Measurements from ENCODE around the gene FBXW7.

Gene FBXW7

GRCh38 chr4:152380185-152380584 lies 155.7 kb downstream of the FBXW7 start:
- no peaks in the 10 kb centered on the region for H3K4me1 ChIP-seq (ENCODE audit: control insufficient read depth, insufficient read depth, low read length)
- no peaks in the 10 kb centered on the region for H3K36me3 ChIP-seq (ENCODE audit: control insufficient read depth in 2 of 2, insufficient read depth in 2 of 2, low read length in 2 of 2)
- H3K9ac ChIP-seq (ENCODE audit: low read length in 2 of 2): no peak overlapping the region
- no peaks in the 10 kb centered on the region for H3K9me3 ChIP-seq (ENCODE audit: control insufficient read depth in 2 of 2, low read length in 2 of 2)
- no peak overlapping the region for H3K27ac ChIP-seq (ENCODE audit: low read length)
- H3K27me3 ChIP-seq (ENCODE audit: control insufficient read depth in 1 of 2, insufficient read depth in 2 of 2, low read length in 2 of 2): no peaks in the 10 kb centered on the region
- H3K4me3 ChIP-seq (ENCODE audit: low read length in 2 of 2): no peak overlapping the region

DNA sequence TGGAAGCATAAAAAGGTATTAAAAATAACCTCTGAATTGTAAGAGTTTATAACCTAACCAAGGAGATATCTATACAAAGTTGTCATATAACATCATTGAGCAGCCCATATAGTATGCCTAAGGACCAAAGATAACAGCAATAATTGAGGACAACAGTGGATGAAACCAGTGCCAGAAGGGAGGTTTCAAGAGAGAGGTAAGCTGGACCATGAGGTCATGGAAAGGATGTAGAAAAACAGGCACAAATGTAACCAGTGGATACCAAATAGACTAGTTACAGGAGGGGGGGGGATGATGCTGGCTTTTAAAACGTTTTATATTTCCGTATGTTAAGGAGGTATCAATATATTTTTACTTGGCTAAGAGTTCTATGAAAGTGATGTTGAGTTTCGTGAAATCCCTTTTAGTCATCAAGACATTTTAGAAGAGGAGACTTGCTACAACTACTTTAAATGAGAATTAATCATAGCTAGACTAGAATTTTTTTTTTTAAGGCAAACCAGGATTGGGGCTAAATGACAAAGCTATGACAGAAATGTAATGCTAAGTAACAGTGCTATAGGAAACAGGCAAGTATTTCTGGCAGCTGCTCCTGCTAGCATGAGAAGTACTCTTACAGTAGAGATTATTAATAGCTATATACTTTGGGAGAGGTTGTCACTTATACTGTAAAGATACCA lies 161.1 kb downstream of the FBXW7 start:
- H3K4me1 ChIP-seq (ENCODE audit: control insufficient read depth, insufficient read depth, low read length): no peaks in the 10 kb centered on the region
- no peaks in the 10 kb centered on the region for H3K9me3 ChIP-seq (ENCODE audit: control insufficient read depth in 2 of 2, low read length in 2 of 2)
- H3K9ac ChIP-seq (ENCODE audit: low read length in 2 of 2): no peak overlapping the region
- no peak overlapping the region for H3K27ac ChIP-seq (ENCODE audit: low read length)
- no peaks in the 10 kb centered on the region for H3K27me3 ChIP-seq (ENCODE audit: control insufficient read depth in 1 of 2, insufficient read depth in 2 of 2, low read length in 2 of 2)
- H3K4me3 ChIP-seq (ENCODE audit: low read length in 2 of 2): no peak overlapping the region
- no peaks in the 10 kb centered on the region for H3K36me3 ChIP-seq (ENCODE audit: control insufficient read depth in 2 of 2, insufficient read depth in 2 of 2, low read length in 2 of 2)

- H3K27me3 ChIP-seq (ENCODE audit: control insufficient read depth in 1 of 2, insufficient read depth in 2 of 2, low read length in 2 of 2): no peaks in the 10 kb centered on the region
- no peak overlapping the region for H3K9ac ChIP-seq (ENCODE audit: low read length in 2 of 2)
- H3K27ac ChIP-seq (ENCODE audit: low read length): no peak overlapping the region
- H3K36me3 ChIP-seq (ENCODE audit: control insufficient read depth in 2 of 2, insufficient read depth in 2 of 2, low read length in 2 of 2): no peaks in the 10 kb centered on the region
- H3K4me3 ChIP-seq (ENCODE audit: low read length in 2 of 2): no peak overlapping the region
- no peaks in the 10 kb centered on the region for H3K4me1 ChIP-seq (ENCODE audit: control insufficient read depth, insufficient read depth, low read length)
- H3K9me3 ChIP-seq (ENCODE audit: control insufficient read depth in 2 of 2, low read length in 2 of 2): no peaks in the 10 kb centered on the region
These were observed 161.7 kb downstream of the FBXW7 start for GRCh38 chr4:152374153-152374552.

DNA sequence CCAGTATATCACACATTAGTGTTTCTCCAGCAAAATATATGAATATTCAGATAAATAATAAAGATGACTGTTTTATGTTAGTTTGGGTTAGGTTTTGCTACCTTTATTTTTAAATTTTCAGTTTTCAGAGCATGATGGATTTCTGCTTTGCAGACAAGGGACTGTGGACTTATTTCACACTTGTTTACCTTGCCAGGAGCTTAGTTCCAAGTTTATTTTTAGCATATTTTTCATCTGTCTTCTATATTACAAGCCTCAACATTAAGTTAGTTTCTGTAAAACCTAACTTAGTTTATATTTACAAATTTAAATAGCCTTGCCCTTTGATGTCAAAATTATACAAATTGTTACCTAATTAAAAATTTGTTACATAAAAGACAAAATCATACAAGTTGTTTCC lies 163.4 kb downstream of the FBXW7 start:
- Histone ChIP-seq H3K36me3 (ENCODE audit: control insufficient read depth in 2 of 2, insufficient read depth in 2 of 2, low read length in 2 of 2) (no peaks in the 10 kb centered on the region), H3K9ac (ENCODE audit: low read length in 2 of 2) (no peak overlapping the region), H3K27me3 (ENCODE audit: control insufficient read depth in 1 of 2, insufficient read depth in 2 of 2, low read length in 2 of 2) (no peaks in the 10 kb centered on the region), H3K4me1 (ENCODE audit: control insufficient read depth, insufficient read depth, low read length) (no peaks in the 10 kb centered on the region), H3K4me3 (ENCODE audit: low read length in 2 of 2) (no peak overlapping the region), H3K9me3 (ENCODE audit: control insufficient read depth in 2 of 2, low read length in 2 of 2) (no peaks in the 10 kb centered on the region), H3K27ac (ENCODE audit: low read length) (no peak overlapping the region)

GRCh38 chr4:152369902-152370295 lies 166.0 kb downstream of the FBXW7 start:
- Histone ChIP-seq H3K4me3 (ENCODE audit: low read length in 2 of 2) (no peak overlapping the region), H3K27ac (ENCODE audit: low read length) (no peak overlapping the region), H3K9ac (ENCODE audit: low read length in 2 of 2) (no peak overlapping the region), H3K4me1 (ENCODE audit: control insufficient read depth, insufficient read depth, low read length) (no peaks in the 10 kb centered on the region), H3K9me3 (ENCODE audit: control insufficient read depth in 2 of 2, low read length in 2 of 2) (no peaks in the 10 kb centered on the region), H3K27me3 (ENCODE audit: control insufficient read depth in 1 of 2, insufficient read depth in 2 of 2, low read length in 2 of 2) (no peaks in the 10 kb centered on the region), H3K36me3 (ENCODE audit: control insufficient read depth in 2 of 2, insufficient read depth in 2 of 2, low read length in 2 of 2) (no peaks in the 10 kb centered on the region)

GRCh38 chr4:152369203-152369901 lies 166.5 kb downstream of the FBXW7 start:
- Histone ChIP-seq H3K9ac (ENCODE audit: low read length in 2 of 2) (no peak overlapping the region), H3K27ac (ENCODE audit: low read length) (no peak overlapping the region), H3K36me3 (ENCODE audit: control insufficient read depth in 2 of 2, insufficient read depth in 2 of 2, low read length in 2 of 2) (no peaks in the 10 kb centered on the region), H3K27me3 (ENCODE audit: control insufficient read depth in 1 of 2, insufficient read depth in 2 of 2, low read length in 2 of 2) (no peaks in the 10 kb centered on the region), H3K4me3 (ENCODE audit: low read length in 2 of 2) (no peak overlapping the region), H3K9me3 (ENCODE audit: control insufficient read depth in 2 of 2, low read length in 2 of 2) (no peaks in the 10 kb centered on the region), H3K4me1 (ENCODE audit: control insufficient read depth, insufficient read depth, low read length) (no peaks in the 10 kb centered on the region)

DNA sequence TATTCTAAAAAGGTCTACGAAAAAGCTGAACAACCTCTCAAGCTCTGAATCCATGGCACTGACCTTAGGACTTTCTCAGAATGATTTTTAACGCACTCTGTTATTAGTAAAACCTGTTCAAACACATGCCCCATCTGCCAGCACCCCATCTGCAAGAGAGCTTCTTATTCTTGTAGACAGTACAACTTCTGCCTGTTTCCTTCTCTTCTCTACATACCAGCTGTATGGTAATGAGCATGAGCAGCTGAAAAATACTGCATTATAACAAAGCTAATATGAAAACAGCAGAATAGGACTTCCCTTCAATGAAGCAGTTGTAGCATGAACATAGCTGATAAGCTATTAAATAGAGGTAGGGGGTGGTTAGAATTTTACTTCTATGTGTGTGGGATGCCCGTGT lies 167.9 kb downstream of the FBXW7 start:
- no peak overlapping the region for H3K4me3 ChIP-seq (ENCODE audit: low read length in 2 of 2)
- no peaks in the 10 kb centered on the region for H3K9me3 ChIP-seq (ENCODE audit: control insufficient read depth in 2 of 2, low read length in 2 of 2)
- no peaks in the 10 kb centered on the region for H3K27me3 ChIP-seq (ENCODE audit: control insufficient read depth in 1 of 2, insufficient read depth in 2 of 2, low read length in 2 of 2)
- H3K36me3 ChIP-seq (ENCODE audit: control insufficient read depth in 2 of 2, insufficient read depth in 2 of 2, low read length in 2 of 2): no peaks in the 10 kb centered on the region
- no peak overlapping the region for H3K9ac ChIP-seq (ENCODE audit: low read length in 2 of 2)
- H3K27ac ChIP-seq (ENCODE audit: low read length): no peak overlapping the region
- H3K4me1 ChIP-seq (ENCODE audit: control insufficient read depth, insufficient read depth, low read length): no peaks in the 10 kb centered on the region

- H3K9ac ChIP-seq (ENCODE audit: low read length in 2 of 2): no peak overlapping the region
- no peaks in the 10 kb centered on the region for H3K36me3 ChIP-seq (ENCODE audit: control insufficient read depth in 2 of 2, insufficient read depth in 2 of 2, low read length in 2 of 2)
- no peak overlapping the region for H3K27ac ChIP-seq (ENCODE audit: low read length)
- H3K4me3 ChIP-seq (ENCODE audit: low read length in 2 of 2): no peak overlapping the region
- H3K9me3 ChIP-seq (ENCODE audit: control insufficient read depth in 2 of 2, low read length in 2 of 2): no peaks in the 10 kb centered on the region
- H3K4me1 ChIP-seq (ENCODE audit: control insufficient read depth, insufficient read depth, low read length): no peaks in the 10 kb centered on the region
- H3K27me3 ChIP-seq (ENCODE audit: control insufficient read depth in 1 of 2, insufficient read depth in 2 of 2, low read length in 2 of 2): no peaks in the 10 kb centered on the region
These were observed 171.0 kb downstream of the FBXW7 start for GRCh38 chr4:152364883-152365282.

DNA sequence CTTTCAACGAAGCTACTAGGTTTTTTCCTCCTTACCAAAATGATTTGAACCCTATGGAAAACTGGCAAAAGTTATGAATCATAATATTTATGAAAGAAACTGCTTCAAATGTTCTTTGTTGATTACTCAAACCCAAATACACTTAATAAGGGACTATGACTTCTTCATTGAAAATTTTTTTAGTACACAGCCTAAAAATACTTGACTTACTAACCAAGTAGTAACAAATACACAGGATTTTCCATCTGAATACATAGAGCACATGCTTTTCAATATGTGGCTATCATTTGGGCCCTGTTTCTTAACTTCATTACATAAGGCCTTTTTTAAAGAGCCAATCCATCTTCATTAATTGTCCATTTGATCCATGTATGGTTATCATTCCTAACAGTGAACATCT lies 171.5 kb downstream of the FBXW7 start:
- Histone ChIP-seq H3K36me3 (ENCODE audit: control insufficient read depth in 2 of 2, insufficient read depth in 2 of 2, low read length in 2 of 2) (no peaks in the 10 kb centered on the region), H3K9me3 (ENCODE audit: control insufficient read depth in 2 of 2, low read length in 2 of 2) (no peaks in the 10 kb centered on the region), H3K9ac (ENCODE audit: low read length in 2 of 2) (no peak overlapping the region), H3K4me1 (ENCODE audit: control insufficient read depth, insufficient read depth, low read length) (no peaks in the 10 kb centered on the region), H3K4me3 (ENCODE audit: low read length in 2 of 2) (no peak overlapping the region), H3K27me3 (ENCODE audit: control insufficient read depth in 1 of 2, insufficient read depth in 2 of 2, low read length in 2 of 2) (no peaks in the 10 kb centered on the region), H3K27ac (ENCODE audit: low read length) (no peak overlapping the region)

- H3K27me3 ChIP-seq (ENCODE audit: control insufficient read depth in 1 of 2, insufficient read depth in 2 of 2, low read length in 2 of 2): no peaks in the 10 kb centered on the region
- H3K27ac ChIP-seq (ENCODE audit: low read length): no peak overlapping the region
- no peaks in the 10 kb centered on the region for H3K9me3 ChIP-seq (ENCODE audit: control insufficient read depth in 2 of 2, low read length in 2 of 2)
- H3K4me3 ChIP-seq (ENCODE audit: low read length in 2 of 2): no peak overlapping the region
- H3K36me3 ChIP-seq (ENCODE audit: control insufficient read depth in 2 of 2, insufficient read depth in 2 of 2, low read length in 2 of 2): no peaks in the 10 kb centered on the region
- H3K4me1 ChIP-seq (ENCODE audit: control insufficient read depth, insufficient read depth, low read length): no peaks in the 10 kb centered on the region
- no peak overlapping the region for H3K9ac ChIP-seq (ENCODE audit: low read length in 2 of 2)
These were observed 172.0 kb downstream of the FBXW7 start for GRCh38 chr4:152363904-152364303.

DNA sequence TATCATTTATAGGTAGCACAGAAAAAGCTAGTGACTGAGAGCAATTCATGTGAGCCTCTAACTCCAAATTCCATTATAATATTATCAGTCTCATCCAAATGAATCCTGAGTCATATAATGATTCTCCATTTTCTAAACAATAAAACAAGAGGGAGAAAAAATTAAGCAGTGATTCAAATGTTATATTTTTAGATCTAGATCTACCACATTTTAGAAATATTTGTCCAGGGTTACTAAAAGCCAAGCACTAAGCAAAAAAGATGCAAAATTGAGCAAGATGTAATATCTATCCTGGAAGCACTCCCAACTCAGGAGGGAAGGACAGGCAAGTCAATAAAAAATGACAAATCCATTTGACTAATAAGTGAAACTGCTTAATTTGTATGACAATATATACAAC lies 172.8 kb downstream of the FBXW7 start:
- H3K4me3 ChIP-seq (ENCODE audit: low read length in 2 of 2): no peak overlapping the region
- H3K9me3 ChIP-seq (ENCODE audit: control insufficient read depth in 2 of 2, low read length in 2 of 2): no peaks in the 10 kb centered on the region
- H3K27me3 ChIP-seq (ENCODE audit: control insufficient read depth in 1 of 2, insufficient read depth in 2 of 2, low read length in 2 of 2): no peaks in the 10 kb centered on the region
- no peak overlapping the region for H3K27ac ChIP-seq (ENCODE audit: low read length)
- no peak overlapping the region for H3K9ac ChIP-seq (ENCODE audit: low read length in 2 of 2)
- H3K4me1 ChIP-seq (ENCODE audit: control insufficient read depth, insufficient read depth, low read length): no peaks in the 10 kb centered on the region
- H3K36me3 ChIP-seq (ENCODE audit: control insufficient read depth in 2 of 2, insufficient read depth in 2 of 2, low read length in 2 of 2): no peaks in the 10 kb centered on the region

Data from stomach smooth muscle (tissue), 2 donors.